ENCODE measurements around the gene SNHG17. TPM values are rescaled to one million over a fixed set of nuclear protein-coding genes. Genes with fewer than 3 reads are reported as not detected.

Gene SNHG17
- total RNA-seq, 1 donor from 2014 or later: 57.0 TPM

DNA sequence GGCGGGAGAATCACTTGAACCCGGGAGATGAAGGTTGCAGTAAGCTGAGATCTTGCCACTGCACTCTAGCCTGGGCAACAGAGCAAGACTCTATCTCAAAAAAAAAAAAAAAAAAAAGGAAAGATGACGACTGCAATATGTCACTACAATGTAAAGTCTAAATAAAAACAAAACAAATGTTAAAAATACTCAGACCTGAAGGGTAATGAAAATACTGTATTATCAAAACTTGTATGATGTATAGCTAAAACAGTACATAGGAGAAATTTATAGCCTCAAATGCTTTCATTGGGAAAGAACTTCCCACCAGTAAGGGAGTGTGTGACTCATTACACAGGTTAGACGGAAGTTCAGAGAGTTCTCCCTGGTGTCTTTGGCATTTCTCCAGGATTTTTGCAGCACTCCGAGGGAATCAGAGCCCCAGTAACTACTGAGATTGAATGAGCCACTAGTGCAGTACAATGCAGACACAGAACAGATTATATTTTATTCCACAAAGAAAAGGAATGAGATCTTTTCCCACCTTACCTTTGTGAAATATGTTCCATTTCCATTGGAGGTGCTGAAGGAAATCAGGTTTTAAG is 25.0 kb upstream of the SNHG17 start:
- peaks cover 3% of the 10 kb centered on the region for H3K27me3 Mint-ChIP-seq
- peaks cover 6% of the 10 kb centered on the region for H3K4me1 Mint-ChIP-seq (ENCODE audit: unreplicated experiment)
- peak overlapping the region; percentile 42 for H3K27ac Mint-ChIP-seq
- TF ChIP-seq, protein P1, sequence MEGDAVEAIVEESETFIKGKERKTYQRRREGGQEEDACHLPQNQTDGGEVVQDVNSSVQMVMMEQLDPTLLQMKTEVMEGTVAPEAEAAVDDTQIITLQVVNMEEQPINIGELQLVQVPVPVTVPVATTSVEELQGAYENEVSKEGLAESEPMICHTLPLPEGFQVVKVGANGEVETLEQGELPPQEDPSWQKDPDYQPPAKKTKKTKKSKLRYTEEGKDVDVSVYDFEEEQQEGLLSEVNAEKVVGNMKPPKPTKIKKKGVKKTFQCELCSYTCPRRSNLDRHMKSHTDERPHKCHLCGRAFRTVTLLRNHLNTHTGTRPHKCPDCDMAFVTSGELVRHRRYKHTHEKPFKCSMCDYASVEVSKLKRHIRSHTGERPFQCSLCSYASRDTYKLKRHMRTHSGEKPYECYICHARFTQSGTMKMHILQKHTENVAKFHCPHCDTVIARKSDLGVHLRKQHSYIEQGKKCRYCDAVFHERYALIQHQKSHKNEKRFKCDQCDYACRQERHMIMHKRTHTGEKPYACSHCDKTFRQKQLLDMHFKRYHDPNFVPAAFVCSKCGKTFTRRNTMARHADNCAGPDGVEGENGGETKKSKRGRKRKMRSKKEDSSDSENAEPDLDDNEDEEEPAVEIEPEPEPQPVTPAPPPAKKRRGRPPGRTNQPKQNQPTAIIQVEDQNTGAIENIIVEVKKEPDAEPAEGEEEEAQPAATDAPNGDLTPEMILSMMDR (conservative IDR thresholded peaks at IDR 0.05): no peak
- H3K36me3 Mint-ChIP-seq: no peaks in the 10 kb centered on the region
- H3K9me3 Mint-ChIP-seq: no peaks in the 10 kb centered on the region
- peak overlapping the region; percentile 8 for H3K4me3 Mint-ChIP-seq
- DNase-seq (ENCODE audit: extremely low spot score, unreplicated experiment): no peak

DNA sequence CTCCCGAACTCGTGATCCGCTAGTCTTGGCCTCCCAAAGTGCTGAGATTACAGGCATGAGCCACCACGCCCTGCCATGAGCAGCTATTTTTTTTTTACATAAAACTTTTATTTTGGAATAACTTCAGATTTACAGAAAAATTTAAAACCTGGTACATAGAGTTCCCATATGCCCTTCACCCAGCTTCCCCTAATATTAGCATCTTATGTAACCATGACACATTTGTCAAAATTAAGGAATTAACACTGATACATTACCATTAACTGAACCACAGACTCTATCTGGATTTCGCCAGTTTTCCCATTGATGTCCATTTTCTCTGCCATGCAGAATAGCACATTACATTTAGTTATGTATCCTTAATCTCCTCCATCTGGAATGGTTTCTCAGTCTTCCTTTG is 23.2 kb upstream of the SNHG17 start:
- no peak overlapping the region for H3K4me3 Mint-ChIP-seq
- peaks cover 6% of the 10 kb centered on the region for H3K4me1 Mint-ChIP-seq (ENCODE audit: unreplicated experiment)
- no peaks in the 10 kb centered on the region for H3K36me3 Mint-ChIP-seq
- no peaks in the 10 kb centered on the region for H3K9me3 Mint-ChIP-seq
- H3K27ac Mint-ChIP-seq: no peak overlapping the region
- DNase-seq (ENCODE audit: extremely low spot score, unreplicated experiment): no peak
- H3K27me3 Mint-ChIP-seq: peaks cover 3% of the 10 kb centered on the region
- TF ChIP-seq, protein P1 (conservative IDR thresholded peaks at IDR 0.05): no peak

DNA sequence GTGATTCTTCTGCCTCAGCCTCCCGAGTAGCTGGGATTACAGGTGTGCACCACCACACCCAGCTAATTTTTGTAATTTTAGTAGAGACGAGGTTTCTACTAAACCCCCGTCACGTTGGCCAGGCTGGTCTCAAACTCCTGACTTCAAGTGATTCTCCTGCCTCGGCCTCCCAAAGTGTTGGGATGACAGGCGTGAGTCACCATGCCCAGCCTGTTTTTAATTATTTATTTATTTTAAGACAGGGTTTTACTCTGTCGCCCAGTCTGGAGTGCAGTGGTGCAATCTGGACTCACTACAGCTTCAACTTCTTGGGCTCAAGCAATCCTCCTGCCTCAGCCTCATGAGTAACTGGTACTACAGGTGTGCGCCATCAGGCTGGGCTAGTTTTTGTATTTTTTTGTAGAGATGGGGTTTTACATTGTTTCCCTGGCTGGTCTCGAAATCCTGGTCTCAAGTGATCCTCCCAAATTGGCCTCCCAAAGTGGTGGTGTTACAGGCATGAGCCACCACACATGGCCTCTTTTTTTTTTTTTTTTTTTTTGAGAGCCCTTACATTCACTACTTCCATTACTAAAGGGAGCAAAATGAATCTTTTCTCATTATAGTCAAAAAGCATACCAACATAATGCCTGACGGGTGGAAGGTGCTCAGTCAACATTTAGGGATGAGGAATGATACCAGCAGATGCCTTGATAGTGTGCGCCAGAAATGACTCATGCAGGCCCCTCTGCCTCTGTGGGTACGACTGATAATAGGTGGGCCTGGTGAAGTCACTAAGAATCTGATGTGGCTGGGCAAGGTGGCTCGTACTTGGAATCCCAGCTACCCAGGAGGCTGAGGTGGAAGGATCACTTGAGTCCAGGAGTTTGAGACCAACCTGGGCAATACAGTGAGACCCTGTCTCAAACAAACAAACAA is 19.7 kb upstream of the SNHG17 start:
- Mint-ChIP-seq H3K4me1 (ENCODE audit: unreplicated experiment) (peaks cover 11% of the 10 kb centered on the region), H3K4me3 (no peak overlapping the region), H3K36me3 (peaks cover 25% of the 10 kb centered on the region), H3K27ac (no peak overlapping the region), H3K9me3 (no peaks in the 10 kb centered on the region), H3K27me3 (peaks cover 3% of the 10 kb centered on the region)
- no peak for DNase-seq (ENCODE audit: extremely low spot score, unreplicated experiment)
- TF ChIP-seq, protein P1 (conservative IDR thresholded peaks at IDR 0.05): no peak

DNA sequence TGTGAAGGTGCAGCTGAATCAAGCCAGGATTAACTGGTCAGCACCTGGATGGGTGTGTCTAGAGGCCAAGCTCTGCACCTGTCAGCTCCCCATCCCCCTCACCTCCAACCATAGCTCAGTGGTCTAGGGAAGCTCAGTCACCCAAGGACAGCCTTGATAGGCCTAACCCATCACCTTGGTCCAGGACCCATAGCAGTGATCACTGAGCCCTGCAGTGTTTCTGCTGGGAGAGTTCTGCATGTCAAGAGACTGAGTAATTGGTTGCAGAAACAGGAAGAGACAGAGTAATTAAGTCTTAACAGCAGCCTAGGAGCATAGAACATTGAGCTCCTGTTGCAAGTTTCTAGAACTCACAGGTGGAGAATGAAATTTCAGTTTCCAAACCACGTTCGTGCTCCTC is 18.8 kb upstream of the SNHG17 start:
- Mint-ChIP-seq H3K4me1 (ENCODE audit: unreplicated experiment) (peaks cover 11% of the 10 kb centered on the region), H3K9me3 (no peaks in the 10 kb centered on the region), H3K27me3 (peaks cover 3% of the 10 kb centered on the region), H3K4me3 (no peak overlapping the region), H3K27ac (no peak overlapping the region), H3K36me3 (peaks cover 31% of the 10 kb centered on the region)
- TF ChIP-seq, protein P1 (conservative IDR thresholded peaks at IDR 0.05): no peak
- no peak for DNase-seq (ENCODE audit: extremely low spot score, unreplicated experiment)

DNA sequence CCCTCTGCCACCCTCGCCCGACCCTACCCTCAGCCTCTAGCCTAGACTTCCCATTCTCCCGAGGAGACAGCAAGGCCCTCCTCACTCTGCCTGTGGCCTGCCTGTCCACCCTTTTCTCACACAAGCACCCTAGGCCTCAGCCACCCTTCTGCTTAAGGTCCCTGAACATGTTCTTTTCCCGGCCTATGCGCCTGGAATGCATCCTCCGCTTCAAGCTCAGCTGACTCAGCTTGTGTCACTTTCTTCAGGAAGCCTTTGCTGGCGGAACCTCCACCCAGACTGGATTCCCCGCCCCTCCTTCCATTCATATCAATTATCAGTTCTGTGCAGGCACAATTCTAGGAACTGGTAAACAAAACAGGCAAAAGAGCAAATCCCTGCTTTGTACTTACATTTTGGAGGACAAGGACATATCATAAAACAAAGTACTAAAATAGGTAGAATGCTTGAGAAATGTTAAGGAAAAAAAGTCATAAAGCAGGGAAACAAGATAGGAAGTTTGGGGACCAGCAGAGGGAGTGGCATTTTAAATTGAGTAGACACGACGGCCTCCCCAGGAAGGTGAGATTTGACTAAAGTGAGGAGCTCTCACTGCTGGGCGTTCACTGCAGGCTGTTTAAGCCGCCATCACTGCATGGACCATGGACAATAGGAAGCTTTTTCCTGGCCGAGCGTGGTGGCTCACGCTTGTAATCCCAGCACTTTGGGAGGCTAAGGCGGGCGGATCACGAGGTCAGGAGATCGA is 17.9 kb upstream of the SNHG17 start:
- TF ChIP-seq, protein P1 (conservative IDR thresholded peaks at IDR 0.05): no peak
- Mint-ChIP-seq H3K9me3 (no peaks in the 10 kb centered on the region), H3K27me3 (peaks cover 3% of the 10 kb centered on the region), H3K4me3 (no peak overlapping the region), H3K36me3 (peaks cover 35% of the 10 kb centered on the region), H3K4me1 (ENCODE audit: unreplicated experiment) (peaks cover 16% of the 10 kb centered on the region), H3K27ac (peak overlapping the region; percentile 27)
- no peak for DNase-seq (ENCODE audit: extremely low spot score, unreplicated experiment)

Data from type B pancreatic cell (in vitro differentiated cells).